ENCODE data around the gene PALM2AKAP2. TPM values are rescaled to one million over a fixed set of nuclear protein-coding genes. Genes with fewer than 3 reads are reported as not detected.

Gene PALM2AKAP2
- total RNA-seq, 1 donor from 2014 or later: 0.57 TPM

DNA sequence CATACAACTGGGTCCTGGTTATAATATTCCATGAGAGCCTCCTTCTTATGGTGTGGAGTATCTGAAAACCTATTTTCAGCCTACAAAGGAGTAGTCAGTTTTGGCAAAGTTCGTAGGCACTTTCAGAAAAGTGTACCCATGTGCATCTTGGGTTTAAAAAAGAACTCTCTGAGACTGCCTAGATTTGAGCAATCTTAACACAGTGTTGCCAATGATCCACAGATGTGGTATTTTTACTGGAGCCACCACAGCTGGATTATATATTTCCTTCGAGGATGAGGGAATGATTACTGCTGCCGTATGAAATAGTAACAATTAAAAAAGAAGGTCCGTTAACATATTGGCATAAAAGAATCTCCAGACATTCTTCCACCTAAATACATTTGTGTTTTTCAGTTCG lies 1.1 kb downstream of the PALM2AKAP2 start:
- Mint-ChIP-seq H3K4me1 (ENCODE audit: low read depth) (peaks cover 1% of the 10 kb centered on the region), H3K36me3 (ENCODE audit: low read depth) (no peaks in the 10 kb centered on the region), H3K27me3 (ENCODE audit: low read depth) (peaks cover 41% of the 10 kb centered on the region), H3K4me3 (ENCODE audit: low read depth) (no peak overlapping the region), H3K27ac (no peak overlapping the region), H3K9me3 (no peaks in the 10 kb centered on the region)
- intact Hi-C loops (cut with micrococcal nuclease): no loop called here
- no peak for DNase-seq (ENCODE audit: low spot score)

GRCh38 chr9:109781541-109782197 lies 1.7 kb downstream of the PALM2AKAP2 start:
- H3K4me1 Mint-ChIP-seq (ENCODE audit: low read depth): peaks cover 1% of the 10 kb centered on the region
- H3K9me3 Mint-ChIP-seq: no peaks in the 10 kb centered on the region
- intact Hi-C loops (cut with micrococcal nuclease): no loop called here

GRCh38 chr9:109787735-109788134 lies 7.7 kb downstream of the PALM2AKAP2 start:
- Mint-ChIP-seq H3K4me1 (ENCODE audit: low read depth) (no peaks in the 10 kb centered on the region), H3K9me3 (no peaks in the 10 kb centered on the region), H3K27ac (no peak overlapping the region), H3K36me3 (ENCODE audit: low read depth) (no peaks in the 10 kb centered on the region), H3K27me3 (ENCODE audit: low read depth) (peaks cover 14% of the 10 kb centered on the region), H3K4me3 (ENCODE audit: low read depth) (no peak overlapping the region)
- DNase-seq (ENCODE audit: low spot score): no peak
- intact Hi-C loops (cut with micrococcal nuclease): no loop called here

More at GRCh38 chr9:109781541-109782197, 1.7 kb downstream of the PALM2AKAP2 start:
- no peaks in the 10 kb centered on the region for H3K36me3 Mint-ChIP-seq (ENCODE audit: low read depth)
- H3K27ac Mint-ChIP-seq: no peak overlapping the region
- H3K27me3 Mint-ChIP-seq (ENCODE audit: low read depth): peaks cover 41% of the 10 kb centered on the region
- no peak for DNase-seq (ENCODE audit: low spot score)
- no peak overlapping the region for H3K4me3 Mint-ChIP-seq (ENCODE audit: low read depth)

- no peaks in the 10 kb centered on the region for H3K4me1 Mint-ChIP-seq (ENCODE audit: low read depth)
- no peaks in the 10 kb centered on the region for H3K36me3 Mint-ChIP-seq (ENCODE audit: low read depth)
- peaks cover 17% of the 10 kb centered on the region for H3K27me3 Mint-ChIP-seq (ENCODE audit: low read depth)
- H3K27ac Mint-ChIP-seq: no peak overlapping the region
- no peak overlapping the region for H3K4me3 Mint-ChIP-seq (ENCODE audit: low read depth)
- intact Hi-C loops (cut with micrococcal nuclease): no loop called here
- DNase-seq (ENCODE audit: low spot score): no peak
- no peaks in the 10 kb centered on the region for H3K9me3 Mint-ChIP-seq
Observed at GRCh38 chr9:109789556-109789955, 9.6 kb downstream of the PALM2AKAP2 start.

DNA sequence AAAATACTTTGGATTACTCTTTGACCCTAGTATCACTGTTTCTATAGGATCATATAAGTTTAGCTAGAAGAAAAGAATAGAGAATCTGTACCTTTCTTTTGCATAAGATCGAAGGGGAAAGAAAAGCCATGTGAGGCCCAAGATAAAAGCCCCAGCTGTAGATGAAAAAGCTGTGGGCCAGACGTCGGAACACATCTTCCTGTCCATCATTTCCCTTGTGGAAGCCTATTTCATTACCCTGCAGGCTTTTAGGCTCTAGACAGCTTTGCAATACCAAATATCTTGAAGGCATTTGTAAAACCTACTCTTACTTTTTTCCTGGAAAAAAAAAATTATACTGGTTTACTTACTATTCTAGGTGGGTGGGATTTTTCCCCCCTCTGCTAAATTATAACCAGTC lies 10.0 kb downstream of the PALM2AKAP2 start:
- no peak for DNase-seq (ENCODE audit: low spot score)
- Mint-ChIP-seq H3K4me1 (ENCODE audit: low read depth) (no peaks in the 10 kb centered on the region), H3K36me3 (ENCODE audit: low read depth) (no peaks in the 10 kb centered on the region), H3K27ac (no peak overlapping the region), H3K9me3 (no peaks in the 10 kb centered on the region), H3K27me3 (ENCODE audit: low read depth) (peaks cover 17% of the 10 kb centered on the region), H3K4me3 (ENCODE audit: low read depth) (no peak overlapping the region)
- intact Hi-C loops (cut with micrococcal nuclease): no loop called here

DNA sequence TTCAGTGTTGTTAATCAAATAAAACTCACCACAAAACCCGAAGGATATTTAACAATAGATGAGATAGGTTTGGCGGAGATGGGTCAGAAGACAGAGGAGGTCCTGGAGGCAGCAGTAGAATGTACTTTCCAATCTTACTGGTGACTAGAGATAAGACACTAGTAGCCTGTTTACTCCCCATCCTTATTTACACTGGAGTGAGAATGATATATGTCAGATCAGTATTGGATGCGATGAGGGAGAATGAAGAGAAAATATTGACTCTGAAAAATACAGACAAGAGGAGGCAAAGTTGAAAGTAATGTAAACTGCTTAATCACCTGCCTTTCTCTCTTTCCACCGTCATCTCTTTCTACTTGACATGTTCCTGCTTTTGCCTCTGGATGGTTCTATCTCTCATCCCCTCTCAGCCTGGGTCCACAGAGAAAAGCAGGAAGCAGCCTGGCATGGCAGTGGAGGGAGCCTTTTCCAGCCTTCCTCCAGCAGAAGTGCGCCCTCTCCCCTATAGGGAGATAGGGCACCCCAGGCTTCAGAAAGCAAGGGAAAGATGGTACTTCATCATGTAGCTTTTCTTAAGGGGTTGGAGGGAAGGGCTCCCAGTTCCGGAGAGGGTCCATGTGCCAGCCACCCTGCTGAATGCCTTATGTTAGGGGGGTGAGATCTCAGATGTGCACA lies 11.1 kb downstream of the PALM2AKAP2 start:
- Mint-ChIP-seq H3K9me3 (no peaks in the 10 kb centered on the region), H3K27ac (no peak overlapping the region), H3K4me3 (ENCODE audit: low read depth) (no peak overlapping the region), H3K36me3 (ENCODE audit: low read depth) (no peaks in the 10 kb centered on the region), H3K27me3 (ENCODE audit: low read depth) (peaks cover 17% of the 10 kb centered on the region), H3K4me1 (ENCODE audit: low read depth) (no peaks in the 10 kb centered on the region)
- intact Hi-C loops (cut with micrococcal nuclease): no loop called here
- no peak for DNase-seq (ENCODE audit: low spot score)

GRCh38 chr9:109791747-109792146 lies 11.7 kb downstream of the PALM2AKAP2 start:
- Mint-ChIP-seq H3K27ac (no peak overlapping the region), H3K27me3 (ENCODE audit: low read depth) (peaks cover 17% of the 10 kb centered on the region), H3K36me3 (ENCODE audit: low read depth) (no peaks in the 10 kb centered on the region), H3K4me1 (ENCODE audit: low read depth) (no peaks in the 10 kb centered on the region), H3K9me3 (no peaks in the 10 kb centered on the region), H3K4me3 (ENCODE audit: low read depth) (no peak overlapping the region)
- DNase-seq (ENCODE audit: low spot score): no peak
- intact Hi-C loops (cut with micrococcal nuclease): no loop called here

DNA sequence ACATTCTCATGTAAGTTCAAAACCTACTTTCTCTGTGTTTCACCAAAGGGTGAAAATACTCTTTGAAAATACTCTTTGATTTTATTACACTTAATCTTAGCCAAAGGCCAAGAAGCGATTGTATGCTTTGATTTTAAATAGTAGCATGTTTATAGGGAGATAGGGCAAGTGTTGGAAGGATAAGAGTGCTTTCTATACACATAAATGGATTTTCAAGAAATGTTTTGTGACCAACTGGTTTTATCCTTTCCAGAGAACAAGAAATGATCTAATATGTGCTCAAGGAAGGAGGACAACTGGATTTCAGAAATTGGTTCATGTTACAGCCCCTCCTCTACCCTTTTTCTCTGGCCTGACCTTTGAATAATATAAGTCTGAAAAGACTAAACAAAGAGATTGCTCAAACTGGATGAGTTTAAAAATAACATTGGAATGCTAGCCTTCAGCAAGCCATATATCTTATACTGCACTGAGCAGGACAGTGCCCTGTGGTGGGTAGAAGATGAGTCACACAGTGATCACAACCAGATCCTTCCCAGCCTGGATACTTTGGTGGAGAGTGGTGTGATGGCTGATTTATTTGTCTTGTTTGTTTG lies 13.1 kb downstream of the PALM2AKAP2 start:
- no peak for DNase-seq (ENCODE audit: low spot score)
- Mint-ChIP-seq H3K36me3 (ENCODE audit: low read depth) (no peaks in the 10 kb centered on the region), H3K27ac (no peak overlapping the region), H3K4me3 (ENCODE audit: low read depth) (no peak overlapping the region), H3K4me1 (ENCODE audit: low read depth) (no peaks in the 10 kb centered on the region), H3K27me3 (ENCODE audit: low read depth) (peaks cover 17% of the 10 kb centered on the region), H3K9me3 (no peaks in the 10 kb centered on the region)
- intact Hi-C loops (cut with micrococcal nuclease): no loop called here

- H3K36me3 Mint-ChIP-seq (ENCODE audit: low read depth): no peaks in the 10 kb centered on the region
- no peaks in the 10 kb centered on the region for H3K4me1 Mint-ChIP-seq (ENCODE audit: low read depth)
- intact Hi-C loops (cut with micrococcal nuclease): no loop called here
Observed at GRCh38 chr9:109793921-109794320, 13.9 kb downstream of the PALM2AKAP2 start.

DNA sequence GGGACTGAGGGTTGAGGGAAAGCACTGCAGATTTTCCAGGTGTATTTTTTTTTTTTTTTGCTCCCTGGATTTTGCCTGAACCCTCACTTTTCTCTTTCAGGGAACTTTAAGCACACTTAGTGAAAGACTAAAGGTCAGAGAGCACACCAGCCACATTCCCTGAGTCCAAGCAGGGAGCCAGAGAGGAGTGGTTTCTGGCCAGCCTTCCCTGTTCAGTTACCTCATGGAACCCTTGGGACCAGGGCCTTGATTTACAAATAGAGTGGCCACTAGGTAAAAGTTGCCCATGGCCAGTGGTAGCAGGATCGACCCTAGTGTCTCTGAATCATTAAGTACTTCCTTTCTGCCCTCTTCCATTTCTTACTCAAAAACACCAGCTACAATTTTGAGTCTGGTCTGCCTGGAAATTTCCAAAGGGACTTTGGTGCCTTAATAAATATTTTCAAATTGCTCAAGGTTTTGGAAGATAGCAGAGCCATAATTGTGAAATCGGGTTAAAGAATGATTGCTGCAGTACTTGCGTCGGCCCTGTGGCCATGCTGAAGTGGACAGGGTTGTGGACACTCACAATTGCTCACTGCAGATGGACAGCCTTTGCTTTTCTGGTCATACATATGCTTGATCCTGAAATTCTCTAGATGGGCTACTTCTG lies 14.5 kb downstream of the PALM2AKAP2 start:
- Mint-ChIP-seq H3K4me1 (ENCODE audit: low read depth) (no peaks in the 10 kb centered on the region), H3K27ac (no peak overlapping the region), H3K36me3 (ENCODE audit: low read depth) (no peaks in the 10 kb centered on the region), H3K9me3 (no peaks in the 10 kb centered on the region), H3K4me3 (ENCODE audit: low read depth) (no peak overlapping the region), H3K27me3 (ENCODE audit: low read depth) (peaks cover 12% of the 10 kb centered on the region)
- no peak for DNase-seq (ENCODE audit: low spot score)
- intact Hi-C loops (cut with micrococcal nuclease): no loop called here

More at GRCh38 chr9:109793921-109794320, 13.9 kb downstream of the PALM2AKAP2 start:
- DNase-seq (ENCODE audit: low spot score): no peak
- Mint-ChIP-seq H3K4me3 (ENCODE audit: low read depth) (no peak overlapping the region), H3K9me3 (no peaks in the 10 kb centered on the region), H3K27me3 (ENCODE audit: low read depth) (peaks cover 14% of the 10 kb centered on the region), H3K27ac (no peak overlapping the region)

DNA sequence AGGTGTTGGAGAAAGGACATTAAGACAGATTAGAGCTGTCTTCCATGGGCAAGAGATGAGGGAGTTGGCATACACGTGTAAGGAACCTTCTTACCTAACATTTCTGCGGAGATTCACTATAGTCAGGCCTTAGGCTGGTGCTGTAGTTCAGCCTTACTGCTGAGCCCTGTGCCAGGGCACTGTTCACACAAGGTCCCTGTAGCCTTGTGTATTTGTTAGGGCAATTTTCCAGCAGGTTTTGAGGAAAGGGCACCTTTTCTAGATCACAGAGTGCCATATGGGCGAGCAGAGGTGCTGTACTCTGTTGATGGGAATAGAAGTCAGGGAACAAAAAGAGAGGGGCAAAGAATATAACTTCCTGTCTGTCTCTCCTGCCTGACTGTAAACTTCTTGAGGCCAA lies 15.6 kb downstream of the PALM2AKAP2 start:
- Mint-ChIP-seq H3K4me1 (ENCODE audit: low read depth) (no peaks in the 10 kb centered on the region), H3K27me3 (ENCODE audit: low read depth) (peaks cover 11% of the 10 kb centered on the region)
- intact Hi-C loops (cut with micrococcal nuclease): no loop called here

GRCh38 chr9:109796078-109796477 lies 16.1 kb downstream of the PALM2AKAP2 start:
- no peak overlapping the region for H3K4me3 Mint-ChIP-seq (ENCODE audit: low read depth)
- no peak overlapping the region for H3K27ac Mint-ChIP-seq
- no peaks in the 10 kb centered on the region for H3K36me3 Mint-ChIP-seq (ENCODE audit: low read depth)
- no peaks in the 10 kb centered on the region for H3K9me3 Mint-ChIP-seq
- no peak for DNase-seq (ENCODE audit: low spot score)
- no peaks in the 10 kb centered on the region for H3K4me1 Mint-ChIP-seq (ENCODE audit: low read depth)
- H3K27me3 Mint-ChIP-seq (ENCODE audit: low read depth): peaks cover 11% of the 10 kb centered on the region
- intact Hi-C loops (cut with micrococcal nuclease): no loop called here

More for the DNA sequence above, 15.6 kb downstream of the PALM2AKAP2 start:
- DNase-seq (ENCODE audit: low spot score): no peak
- no peaks in the 10 kb centered on the region for H3K36me3 Mint-ChIP-seq (ENCODE audit: low read depth)
- no peaks in the 10 kb centered on the region for H3K9me3 Mint-ChIP-seq
- no peak overlapping the region for H3K27ac Mint-ChIP-seq
- no peak overlapping the region for H3K4me3 Mint-ChIP-seq (ENCODE audit: low read depth)

- DNase-seq (ENCODE audit: low spot score): no peak
- H3K4me1 Mint-ChIP-seq (ENCODE audit: low read depth): no peaks in the 10 kb centered on the region
- intact Hi-C loops (cut with micrococcal nuclease): no loop called here
- H3K36me3 Mint-ChIP-seq (ENCODE audit: low read depth): no peaks in the 10 kb centered on the region
- H3K27ac Mint-ChIP-seq: no peak overlapping the region
- H3K27me3 Mint-ChIP-seq (ENCODE audit: low read depth): peaks cover 14% of the 10 kb centered on the region
- no peak overlapping the region for H3K4me3 Mint-ChIP-seq (ENCODE audit: low read depth)
- H3K9me3 Mint-ChIP-seq: no peaks in the 10 kb centered on the region
Observed at GRCh38 chr9:109797006-109797405, 17.0 kb downstream of the PALM2AKAP2 start.
